IMR-90 (cell line): ENCODE results near the gene CRHBP. TPM values are rescaled to one million over a fixed set of nuclear protein-coding genes. Genes with fewer than 3 reads are reported as not detected.

Source experiments
- ATAC-seq: fragments of 200-7000 bp; cut with Tn5 transposase; 2 replicates; pipeline ENCODE4 v1.9.1; 2020; ENCODE audit warnings: low read depth, mild to moderate bottlenecking, moderate library complexity
- BruUV-seq: library from RNA; stranded (reverse); fragments of 400-500 nt; replicated peaks from 2 replicates; lab custom pipeline; 2021; lab: Mats Ljungman, UMichigan
- CTCF ChIA-PET: fragments of 300-600 bp; formaldehyde crosslinking; extraction: SDS; loops from one replicate; lab custom pipeline; 2021; ENCODE audit warnings: antibody characterized with exemption; lab: Yijun Ruan, JAX
- POLR2A ChIA-PET: fragments of 300-600 bp; sonication (Branson Sonifier 250); formaldehyde crosslinking; loops from one replicate; lab custom pipeline; 2022; ENCODE audit warnings: antibody characterized with exemption; ENCODE audit not compliant: unreplicated experiment; lab: Charles Lee
- DNase-seq: peaks from one replicate; pipeline ENCODE4 v3.0.0; 2013
- H2AFZ ChIP-seq: replicated peaks from 2 replicates; pipeline ENCODE3; 2013; ENCODE audit warnings: low read length, mild to moderate bottlenecking; ENCODE audit not compliant: poor library complexity
- H2AK5ac ChIP-seq: 2 replicates; pipeline ENCODE4 v1.6.1; 2013; ENCODE audit warnings: low read depth, low read length, inconsistent platforms
- H2AK9ac ChIP-seq: replicated peaks from 2 replicates; pipeline ENCODE3; 2013; ENCODE audit warnings: mild to moderate bottlenecking, low read depth, low read length, moderate library complexity; ENCODE audit not compliant: poor library complexity
- H2BK120ac ChIP-seq: 2 replicates; pipeline ENCODE4 v1.6.1; 2013; ENCODE audit warnings: low read depth, low read length, inconsistent platforms
- H2BK15ac ChIP-seq: 3 replicates; pipeline ENCODE4 v1.6.1; 2013; ENCODE audit warnings: low read depth, low read length, inconsistent platforms
- H2BK20ac ChIP-seq: 2 replicates; pipeline ENCODE4 v1.6.1; 2013; ENCODE audit warnings: low read depth, mild to moderate bottlenecking, inconsistent platforms, low read length, moderate library complexity
- H2BK5ac ChIP-seq: 2 replicates; pipeline ENCODE4 v1.6.1; 2013; ENCODE audit warnings: mild to moderate bottlenecking, low read depth, low read length, inconsistent platforms; ENCODE audit not compliant: poor library complexity, severe bottlenecking
- H3K14ac ChIP-seq: replicated peaks from 2 replicates; pipeline ENCODE4 v1.6.1; 2013; ENCODE audit warnings: low read depth, low read length, inconsistent platforms
- H3K18ac ChIP-seq: 2 replicates; pipeline ENCODE4 v1.6.1; 2013; ENCODE audit warnings: low read depth, low read length, control low read depth
- H3K23ac ChIP-seq: 2 replicates; pipeline ENCODE4 v1.6.1; 2013; ENCODE audit warnings: low read depth, low read length, inconsistent platforms
- H3K27ac ChIP-seq: 2 replicates; pipeline ENCODE4 v1.5.1; 2013; ENCODE audit warnings: mild to moderate bottlenecking, control low read depth, low read length; ENCODE audit not compliant: insufficient read depth
- H3K27me3 ChIP-seq: 2 replicates; pipeline ENCODE4 v1.6.1; 2013; ENCODE audit warnings: low read length; ENCODE audit not compliant: control insufficient read depth, insufficient read depth
- H3K36me3 ChIP-seq: 2 replicates; pipeline ENCODE4 v1.6.1; 2013; ENCODE audit warnings: low read length, mixed read lengths; ENCODE audit not compliant: control insufficient read depth, insufficient read depth
- H3K4ac ChIP-seq: 2 replicates; pipeline ENCODE4 v1.6.1; 2013; ENCODE audit warnings: low read depth, low read length, inconsistent platforms
- H3K4me1 ChIP-seq: 2 replicates; pipeline ENCODE4 v1.6.1; 2013; ENCODE audit warnings: low read length, mixed read lengths; ENCODE audit not compliant: control insufficient read depth, insufficient read depth
- H3K4me2 ChIP-seq: 2 replicates; pipeline ENCODE4 v1.6.1; 2013; ENCODE audit warnings: low read depth, mild to moderate bottlenecking, control low read depth, low read length, moderate library complexity
- H3K4me3 ChIP-seq: 2 replicates; pipeline ENCODE4 v1.5.1; 2013; ENCODE audit warnings: low read depth, mild to moderate bottlenecking, control low read depth, low read length, moderate library complexity; ENCODE audit not compliant: insufficient read depth
- H3K56ac ChIP-seq: 2 replicates; pipeline ENCODE4 v1.6.1; 2013; ENCODE audit warnings: low read length, inconsistent platforms; ENCODE audit not compliant: insufficient read depth; ENCODE audit errors: extremely low read depth
- H3K79me1 ChIP-seq, 2 experiments: 2 replicates each; pipeline ENCODE4 v1.6.1; 2013; ENCODE audit warnings: low read length in 2 of 2, inconsistent platforms in 1 of 2, low read depth in 1 of 2
- H3K9ac ChIP-seq: 2 replicates; pipeline ENCODE4 v1.6.1; 2013; ENCODE audit warnings: low read depth, low read length, control low read depth
- H3K9me1 ChIP-seq: 2 replicates; pipeline ENCODE4 v1.6.1; 2013; ENCODE audit warnings: low read length, inconsistent platforms; ENCODE audit not compliant: insufficient read depth
- H3K9me3 ChIP-seq: 2 replicates; pipeline ENCODE4 v1.6.1; 2013; ENCODE audit warnings: low read length; ENCODE audit not compliant: control insufficient read depth, insufficient read depth
- H4K20me1 ChIP-seq: 2 replicates; pipeline ENCODE4 v1.6.1; 2013; ENCODE audit warnings: low read length, inconsistent platforms; ENCODE audit not compliant: insufficient read depth
- H4K5ac ChIP-seq: 2 replicates; pipeline ENCODE4 v1.6.1; 2013; ENCODE audit warnings: mild to moderate bottlenecking, low read depth, low read length, control low read depth
- H4K8ac ChIP-seq, 2 experiments: 2 replicates each; pipeline ENCODE4 v1.6.1; 2013; ENCODE audit warnings: low read depth in 2 of 2, low read length in 2 of 2, control low read depth in 1 of 2, inconsistent platforms in 1 of 2
- H4K91ac ChIP-seq: 2 replicates; pipeline ENCODE4 v1.6.1; 2013; ENCODE audit warnings: low read depth, low read length, inconsistent platforms; ENCODE audit not compliant: insufficient read depth
- RAD21 ChIP-seq: IDR thresholded peaks from 2 replicates; pipeline ENCODE4 v1.6.1; 2012; ENCODE audit warnings: low read length, improper control_type of control experiment
- RFX5 ChIP-seq: IDR thresholded peaks from 2 replicates; pipeline ENCODE4 v1.8.0; 2012; ENCODE audit warnings: low read depth, mild to moderate bottlenecking, low read length, moderate library complexity
- WGBS, 2 experiments: methylation state at CpG; one replicate each; pipeline versions ENCODE4 v1.1.5 to v1.1.7; 2013; ENCODE audit warnings: missing lambda C conversion rate in 2 of 2; ENCODE audit not compliant: insufficient read length in 1 of 2; ENCODE audit errors: extremely low coverage in 2 of 2; 5-methylcytosine and 5-hydroxymethylcytosine counted together
- dilution Hi-C: fragments of 300-500 bp; cut with HindIII; formaldehyde crosslinking; loops from one replicate; pipeline ENCODE4 v1.14.3; 2018; ENCODE audit warnings: low sequenced_read_pairs; ENCODE audit not compliant: unreplicated experiment
- in situ Hi-C: fragments of 300-500 bp; cut with MboI; formaldehyde crosslinking; loops from 3 replicates; pipeline ENCODE4 v1.14.3; 2019; ENCODE audit warnings: low sequenced_read_pairs, inconsistent platforms, mixed read lengths
- intact Hi-C: fragments of 100-400 bp; cut with micrococcal nuclease; formaldehyde crosslinking; loops from 2 replicates; pipeline ENCODE4 v1.10.0; 2022
- polyA plus RNA-seq, 3 experiments: library from polyadenylated mRNA; depleted of rRNA; stranded (reverse); fragments of >200 nt; gene quantifications; 2 replicates each; pipeline ENCODE4 v1.2.3, GENCODE V29; 2012; ENCODE audit warnings: low replicate concordance in 1 of 3
- total RNA-seq: library from RNA; depleted of rRNA; stranded (reverse); fragments of >200 nt; gene quantifications from 2 replicates; pipeline ENCODE4 v1.2.3, GENCODE V29; 2012

The CRHBP gene
- total and polyA plus RNA-seq, 2 of the 4 experiments (the other 2 are of a cell fraction) = 0.09 TPM; not detected in 1

DNA sequence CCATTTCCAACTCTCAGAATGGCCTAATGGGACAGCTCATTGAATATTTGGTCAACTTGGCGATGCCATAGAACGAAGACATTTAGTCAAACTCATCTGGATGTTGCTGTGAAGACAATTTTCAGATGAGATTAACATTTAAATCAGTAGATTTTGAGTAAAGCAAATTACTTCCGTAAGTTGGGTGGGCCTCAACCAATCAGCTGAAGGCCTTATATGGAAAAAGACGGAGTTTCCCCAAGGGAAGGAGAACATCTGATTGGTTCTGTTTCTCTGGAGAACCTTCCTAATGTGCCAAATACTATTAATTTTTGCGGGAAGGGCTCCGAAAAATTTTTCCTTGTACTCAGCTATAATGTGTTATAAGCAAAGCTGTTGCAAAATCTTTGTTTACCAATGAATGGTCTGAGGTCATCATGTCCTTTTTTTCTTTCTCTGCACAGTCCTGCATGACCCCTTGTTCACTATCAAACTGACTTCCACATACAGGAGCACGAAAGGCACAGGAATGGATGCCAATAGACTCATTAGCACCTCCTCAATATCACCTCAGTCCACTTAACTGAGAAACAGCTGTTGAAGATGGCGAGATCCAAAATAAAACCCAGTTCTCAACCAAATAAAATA is 27.8 kb downstream of the CRHBP start:
- Histone ChIP-seq H3K9me3 (no peaks in the 10 kb centered on the region), H3K4me1 (no peaks in the 10 kb centered on the region), H4K5ac (no peak overlapping the region), H3K4me3 (no peak overlapping the region), H2AK9ac (no peak overlapping the region), H3K79me1 (no peaks in the 10 kb centered on the region), H2BK20ac (no peak overlapping the region), H2BK120ac (no peak overlapping the region), H2BK5ac (no peak overlapping the region), H4K20me1 (no peaks in the 10 kb centered on the region), H3K23ac (no peak overlapping the region), H3K27me3 (no peaks in the 10 kb centered on the region; the same call in 1 of the 2 replicates), H3K18ac (no peak overlapping the region), H2BK15ac (no peak overlapping the region), H3K4ac (no peak overlapping the region), H3K56ac (no peak overlapping the region), H3K4me2 (no peak overlapping the region), H3K27ac (no peak overlapping the region), H2AFZ (no peak overlapping the region), H3K9ac (no peak overlapping the region), H4K91ac (no peak overlapping the region), H3K14ac (no peak overlapping the region), H3K36me3 (no peaks in the 10 kb centered on the region), H2AK5ac (no peak overlapping the region), H4K8ac (no peak overlapping the region), H3K9me1 (no peaks in the 10 kb centered on the region)
- dilution Hi-C loops = no loop called here
- TF ChIP-seq RAD21 = no peak
- TF ChIP-seq RFX5 = no peak
- no TSS peak for BruUV-seq
- POLR2A ChIA-PET = no interaction called here
- WGBS, 2 experiments = no CpG with 5 or more reads among the region's 8 CpGs
- no peak for DNase-seq
- CTCF ChIA-PET = no interaction called here
- intact Hi-C loops = no loop called here
- ATAC-seq = no peak
- in situ Hi-C loops = no loop called here
